GM18505 (cell line): ENCODE results near the gene EXOC4.

Source experiments
- ATAC-seq: cut with Tn5 transposase; IDR thresholded peaks from one replicate; pipeline ENCODE4 v1.9.1; 2021; ENCODE audit not compliant: unreplicated experiment
- POLR2A ChIP-seq: IDR thresholded peaks from 4 replicates; pipeline ENCODE4 v1.6.1; 2011; ENCODE audit warnings: borderline replicate concordance; ENCODE audit not compliant: insufficient read depth, insufficient read length; ENCODE audit errors: extremely low read depth

Gene EXOC4

GRCh38 chr7:133846203-133846945 lies 593.5 kb downstream of the EXOC4 start:
- ATAC-seq, result no peak

DNA sequence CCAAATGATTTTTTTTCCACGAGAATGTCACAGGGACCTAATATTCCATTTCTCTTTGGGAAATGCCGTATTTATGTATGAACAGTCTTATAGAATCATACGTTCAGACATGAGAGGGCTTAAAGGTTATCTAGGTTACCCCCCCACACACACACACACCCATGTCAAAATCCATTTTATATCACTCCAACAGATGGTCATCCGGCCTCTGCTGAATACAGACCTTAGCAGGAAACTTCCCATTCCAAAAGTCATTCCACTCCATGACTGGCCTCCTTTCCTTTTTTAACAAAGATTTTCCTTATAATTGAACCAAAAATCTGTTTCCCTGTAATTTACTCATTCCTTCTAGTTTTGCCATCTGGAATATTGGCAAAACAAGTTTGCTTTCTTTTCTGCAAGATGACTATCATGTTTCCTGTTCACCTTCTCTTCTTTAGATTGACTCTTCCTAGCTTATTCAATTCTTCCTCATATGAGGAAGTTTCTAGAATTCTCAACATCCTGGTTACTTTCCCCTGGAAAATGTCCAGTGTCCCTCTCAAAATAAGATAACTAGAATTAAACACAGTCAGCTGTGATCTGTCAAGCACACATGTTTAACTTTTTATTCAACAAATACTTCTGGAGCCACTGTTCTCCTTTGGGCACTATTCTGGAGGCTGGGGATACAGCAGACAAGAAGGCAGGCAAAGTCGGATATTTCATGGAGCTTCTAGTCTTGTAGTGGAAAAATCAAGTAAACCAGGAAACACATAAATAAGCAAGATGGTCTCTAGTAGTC lies 597.8 kb downstream of the EXOC4 start:
- no peak for TF ChIP-seq POLR2A
- ATAC-seq, result no peak

More at GRCh38 chr7:133846203-133846945, 593.5 kb downstream of the EXOC4 start:
- no peak for TF ChIP-seq POLR2A

GRCh38 chr7:133851411-133851810 lies 598.5 kb downstream of the EXOC4 start:
- no peak for TF ChIP-seq POLR2A
- ATAC-seq, result no peak

- no peak for TF ChIP-seq POLR2A
- peak; percentile 64 for ATAC-seq
These were observed 600.9 kb downstream of the EXOC4 start for GRCh38 chr7:133853706-133854276.

DNA sequence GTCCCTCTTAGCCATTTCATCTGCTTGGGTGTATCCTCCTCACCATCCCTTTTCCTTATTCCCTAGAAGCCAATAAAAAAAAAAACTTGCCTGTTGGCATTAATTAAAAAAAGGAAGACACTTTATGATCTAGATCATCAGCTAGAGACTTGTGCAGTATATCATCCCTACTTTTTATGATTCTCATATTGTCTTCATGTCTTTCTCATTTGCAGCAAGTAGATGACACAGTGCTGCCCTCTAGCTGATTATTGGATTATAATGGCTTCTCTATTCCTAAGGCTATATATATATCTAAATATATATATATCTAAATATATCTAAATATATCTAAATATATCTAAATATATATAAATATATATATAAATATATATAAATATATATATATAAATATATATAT lies 601.9 kb downstream of the EXOC4 start:
- no peak for ATAC-seq
- no peak for TF ChIP-seq POLR2A

DNA sequence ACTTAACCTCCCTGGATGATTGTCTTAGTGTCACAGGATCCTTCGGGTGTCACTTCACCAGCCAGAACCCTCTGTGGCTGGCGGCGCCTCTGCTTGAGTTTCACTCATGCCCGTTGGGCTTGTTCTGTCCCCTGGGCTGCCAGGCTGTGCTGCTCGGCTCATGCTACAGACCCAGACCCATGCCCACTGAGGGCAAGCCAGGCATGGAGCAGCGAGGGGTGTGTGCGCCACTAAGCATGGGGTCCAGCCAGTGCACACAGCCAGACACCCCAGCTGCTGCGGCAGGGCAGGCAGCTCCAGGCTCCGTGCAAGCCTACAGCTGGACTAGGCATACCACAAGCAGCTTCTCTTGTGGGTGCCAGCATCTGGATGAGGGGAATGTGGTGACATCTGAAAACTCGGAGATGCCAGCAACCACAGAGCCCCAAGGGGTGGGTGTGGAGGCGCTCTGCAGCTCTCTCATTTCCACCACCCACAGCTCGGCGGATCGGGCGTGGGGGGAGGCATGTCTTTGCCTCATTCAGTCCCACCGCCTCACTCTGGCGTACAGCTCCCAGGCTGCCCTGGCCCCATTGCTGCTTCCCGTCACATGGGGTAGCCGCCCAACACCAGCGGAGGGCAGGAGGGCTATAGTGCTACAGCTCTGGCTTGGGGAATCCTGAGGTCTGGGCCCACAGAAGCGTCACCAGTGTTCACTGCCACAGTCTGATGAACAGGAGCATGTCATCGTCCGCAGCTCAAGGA lies 604.7 kb downstream of the EXOC4 start:
- TF ChIP-seq POLR2A, result no peak
- ATAC-seq, result no peak

DNA sequence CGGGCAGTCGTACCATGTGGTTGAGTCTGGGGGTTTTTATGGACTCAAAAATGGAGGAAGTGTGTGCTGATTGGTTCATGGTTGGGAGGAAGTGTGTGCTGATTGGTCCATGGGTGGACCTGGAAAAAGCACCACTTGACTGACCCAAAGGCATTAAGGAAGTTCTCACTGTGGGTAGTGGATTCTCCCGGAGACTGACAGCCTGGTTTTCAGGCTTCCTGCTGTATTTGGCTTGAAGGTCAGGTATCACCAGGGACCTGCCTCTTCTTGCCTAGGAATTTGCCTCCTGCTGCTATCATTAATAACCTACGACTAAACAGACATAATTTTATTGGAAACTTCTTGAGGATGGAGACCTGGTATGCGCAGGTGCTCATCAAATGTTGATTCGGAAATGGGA lies 605.4 kb downstream of the EXOC4 start:
- no peak for TF ChIP-seq POLR2A
- ATAC-seq, result no peak

DNA sequence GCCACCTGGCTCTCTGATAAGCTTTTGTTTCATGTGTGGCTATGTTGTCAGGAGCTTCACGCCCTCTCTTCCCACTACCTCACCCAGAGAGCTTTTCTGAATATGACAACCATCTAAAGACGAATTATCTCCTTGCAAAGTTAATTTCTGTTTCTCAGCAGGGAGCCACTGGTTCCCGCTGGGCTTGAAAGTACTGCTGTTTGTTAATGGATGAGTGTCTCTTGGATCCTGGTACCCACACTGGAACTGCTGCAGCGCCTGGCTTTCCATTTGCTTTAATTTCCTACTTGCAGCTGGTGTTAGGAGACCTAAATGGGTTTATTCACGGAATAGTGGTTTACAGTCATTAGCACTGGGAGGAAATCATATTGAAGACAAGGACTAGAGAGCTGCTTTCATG lies 606.4 kb downstream of the EXOC4 start:
- no peak for ATAC-seq
- no peak for TF ChIP-seq POLR2A

- TF ChIP-seq POLR2A, result no peak
- ATAC-seq, result no peak
These were observed 607.1 kb downstream of the EXOC4 start for GRCh38 chr7:133859871-133860450.

DNA sequence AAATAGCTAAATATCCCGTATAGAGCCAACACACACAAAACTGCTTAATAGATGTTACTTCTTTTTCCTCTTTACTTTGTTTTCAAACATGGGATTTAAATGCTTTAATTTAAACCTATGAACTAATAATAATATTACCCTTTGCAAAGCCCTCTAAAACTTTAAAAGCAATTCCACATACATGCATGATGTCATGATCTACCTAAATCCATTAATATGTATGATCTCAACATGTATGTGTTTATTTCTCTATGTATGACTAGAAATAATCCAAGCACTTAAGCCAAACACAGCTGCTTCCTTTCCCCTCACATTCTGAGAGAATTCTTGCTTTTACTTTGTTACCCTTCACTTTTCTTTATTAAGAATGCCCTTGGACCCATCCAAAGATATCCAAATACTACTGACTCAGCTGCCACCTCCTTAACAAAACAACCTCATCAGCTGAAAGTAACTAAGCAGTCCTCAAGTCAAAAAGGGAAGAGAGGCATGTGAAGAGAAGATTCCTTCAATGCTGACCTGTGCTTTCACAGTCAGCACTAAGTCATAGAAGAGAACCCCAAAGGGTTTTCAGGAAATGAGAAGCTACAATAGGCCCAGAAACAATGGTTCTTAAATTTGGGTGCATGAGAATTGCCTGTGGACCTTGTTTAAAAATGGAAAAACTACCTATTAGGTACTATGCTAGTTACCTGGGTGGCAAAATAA lies 607.9 kb downstream of the EXOC4 start:
- ATAC-seq, result no peak
- TF ChIP-seq POLR2A, result no peak

GRCh38 chr7:133861876-133862275 lies 609.0 kb downstream of the EXOC4 start:
- ATAC-seq, result no peak
- TF ChIP-seq POLR2A, result no peak

GRCh38 chr7:133863362-133864061 lies 610.6 kb downstream of the EXOC4 start:
- ATAC-seq, result no peak
- TF ChIP-seq POLR2A, result no peak
